Mesothelial cell of epicardium (in vitro differentiated cells): ENCODE measurements around the gene ALDOA. TPM values are rescaled to one million over a fixed set of nuclear protein-coding genes. Genes with fewer than 3 reads are reported as not detected.

Experiments
- DNase-seq, 2 experiments: peaks; one replicate each; pipeline ENCODE4 v3.0.0; 2021; ENCODE audit warnings: low spot score in 2 of 2; ENCODE audit not compliant: unreplicated experiment in 2 of 2
- H3K27ac Mint-ChIP-seq: 2 replicates; pipeline ENCODE4 v1.8.0; 2021; ENCODE audit warnings: mixed read lengths
- H3K27me3 Mint-ChIP-seq: 2 replicates; pipeline ENCODE4 v1.8.0; 2021; ENCODE audit warnings: low read depth, mixed read lengths
- H3K36me3 Mint-ChIP-seq: 2 replicates; pipeline ENCODE4 v1.8.0; 2021; ENCODE audit warnings: mixed read lengths
- H3K4me1 Mint-ChIP-seq: 2 replicates; pipeline ENCODE4 v1.8.0; 2021; ENCODE audit warnings: mixed read lengths
- H3K4me3 Mint-ChIP-seq: 2 replicates; pipeline ENCODE4 v1.8.0; 2021; ENCODE audit warnings: mild to moderate bottlenecking, moderate library complexity, mixed read lengths
- H3K9me3 Mint-ChIP-seq: 2 replicates; pipeline ENCODE4 v1.8.0; 2021; ENCODE audit warnings: mixed read lengths
- total RNA-seq: library from RNA; stranded (reverse); gene quantifications from 3 replicates; pipeline ENCODE4 v1.2.1, GENCODE V29; 2021
- TF ChIP-seq, protein P1 (sequence below): fragments of 200-600 bp; sonication (generic); IDR thresholded peaks from one replicate; pipeline ENCODE4 v1.5.0; 2021; ENCODE audit warnings: antibody characterized with exemption; ENCODE audit not compliant: unreplicated experiment

Gene ALDOA
- total RNA-seq, 1 donor from 2014 or later: 618 TPM

DNA sequence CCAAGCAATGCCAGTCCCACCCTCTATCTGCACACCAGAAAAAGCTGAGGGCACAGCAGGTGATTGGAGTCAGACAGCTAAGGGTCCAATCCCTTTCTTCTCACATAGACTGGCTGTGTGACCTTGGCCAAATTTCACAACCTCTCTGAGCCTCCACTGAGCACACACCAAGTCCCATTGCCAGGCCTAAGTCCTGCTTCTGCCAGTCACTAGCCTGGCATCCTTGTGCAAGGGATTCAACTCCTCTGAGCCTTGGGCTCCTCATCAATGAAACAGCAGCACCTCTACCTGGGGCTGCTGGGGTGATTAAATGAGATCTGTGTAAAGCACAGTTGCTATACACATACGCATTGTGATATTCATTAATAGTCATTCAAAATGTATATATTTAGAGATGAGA lies 19.0 kb upstream of the ALDOA start:
- Mint-ChIP-seq H3K4me1 (no peaks in the 10 kb centered on the region), H3K36me3 (no peaks in the 10 kb centered on the region), H3K27me3 (peaks cover 4% of the 10 kb centered on the region), H3K9me3 (no peaks in the 10 kb centered on the region), H3K4me3 (no peak overlapping the region), H3K27ac (no peak overlapping the region)
- TF ChIP-seq, protein P1, sequence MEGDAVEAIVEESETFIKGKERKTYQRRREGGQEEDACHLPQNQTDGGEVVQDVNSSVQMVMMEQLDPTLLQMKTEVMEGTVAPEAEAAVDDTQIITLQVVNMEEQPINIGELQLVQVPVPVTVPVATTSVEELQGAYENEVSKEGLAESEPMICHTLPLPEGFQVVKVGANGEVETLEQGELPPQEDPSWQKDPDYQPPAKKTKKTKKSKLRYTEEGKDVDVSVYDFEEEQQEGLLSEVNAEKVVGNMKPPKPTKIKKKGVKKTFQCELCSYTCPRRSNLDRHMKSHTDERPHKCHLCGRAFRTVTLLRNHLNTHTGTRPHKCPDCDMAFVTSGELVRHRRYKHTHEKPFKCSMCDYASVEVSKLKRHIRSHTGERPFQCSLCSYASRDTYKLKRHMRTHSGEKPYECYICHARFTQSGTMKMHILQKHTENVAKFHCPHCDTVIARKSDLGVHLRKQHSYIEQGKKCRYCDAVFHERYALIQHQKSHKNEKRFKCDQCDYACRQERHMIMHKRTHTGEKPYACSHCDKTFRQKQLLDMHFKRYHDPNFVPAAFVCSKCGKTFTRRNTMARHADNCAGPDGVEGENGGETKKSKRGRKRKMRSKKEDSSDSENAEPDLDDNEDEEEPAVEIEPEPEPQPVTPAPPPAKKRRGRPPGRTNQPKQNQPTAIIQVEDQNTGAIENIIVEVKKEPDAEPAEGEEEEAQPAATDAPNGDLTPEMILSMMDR: no peak
- DNase-seq: no peak

DNA sequence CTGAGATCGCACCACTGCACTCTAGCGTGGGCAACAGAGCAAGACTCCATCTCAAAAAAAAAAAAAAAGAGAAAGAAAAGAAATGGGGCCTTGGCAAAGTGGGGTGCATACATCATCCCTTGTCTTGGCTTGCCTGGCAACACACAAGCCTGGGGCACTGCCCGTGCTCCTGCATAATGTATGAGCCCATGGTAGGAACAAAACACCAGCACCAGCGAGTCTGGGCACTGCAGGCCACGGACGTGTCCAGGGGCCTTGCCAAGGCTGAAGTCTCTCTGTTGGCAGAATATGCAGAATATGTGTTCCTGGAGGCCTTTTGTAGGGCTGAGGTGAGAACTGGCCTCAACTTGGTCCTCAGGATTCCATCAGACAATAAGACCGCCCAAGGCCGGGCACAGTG lies 15.7 kb upstream of the ALDOA start:
- peaks cover 14% of the 10 kb centered on the region for H3K4me1 Mint-ChIP-seq
- no peaks in the 10 kb centered on the region for H3K9me3 Mint-ChIP-seq
- H3K27me3 Mint-ChIP-seq: peaks cover 2% of the 10 kb centered on the region
- no peak overlapping the region for H3K4me3 Mint-ChIP-seq
- TF ChIP-seq, protein P1: no peak
- no peak for DNase-seq
- H3K36me3 Mint-ChIP-seq: no peaks in the 10 kb centered on the region
- no peak overlapping the region for H3K27ac Mint-ChIP-seq

DNA sequence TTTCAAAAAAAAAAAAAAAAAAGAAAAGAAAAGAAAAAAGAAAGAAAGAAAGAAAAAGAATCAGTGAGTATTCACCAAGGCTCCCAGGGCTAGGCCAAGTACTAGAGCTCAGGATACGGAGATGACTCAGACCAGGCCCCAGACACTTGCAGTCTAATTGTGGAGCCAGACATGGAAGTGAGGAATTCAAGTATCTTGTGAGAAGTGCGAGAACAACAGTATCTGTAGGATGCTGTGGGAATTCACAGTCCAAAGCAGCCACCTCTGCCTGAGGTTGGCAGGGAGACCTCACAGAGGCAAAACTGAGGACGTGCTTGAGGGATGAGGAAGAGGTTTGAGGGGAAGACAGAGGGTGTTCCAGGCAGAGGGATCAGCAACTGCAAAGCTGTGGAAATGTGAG lies 14.0 kb upstream of the ALDOA start:
- Mint-ChIP-seq H3K4me3 (peak overlapping the region; percentile 59), H3K27ac (peak overlapping the region; percentile 75), H3K36me3 (no peaks in the 10 kb centered on the region), H3K9me3 (no peaks in the 10 kb centered on the region), H3K4me1 (peaks cover 17% of the 10 kb centered on the region), H3K27me3 (no peaks in the 10 kb centered on the region)
- TF ChIP-seq, protein P1: no peak
- no peak for DNase-seq

DNA sequence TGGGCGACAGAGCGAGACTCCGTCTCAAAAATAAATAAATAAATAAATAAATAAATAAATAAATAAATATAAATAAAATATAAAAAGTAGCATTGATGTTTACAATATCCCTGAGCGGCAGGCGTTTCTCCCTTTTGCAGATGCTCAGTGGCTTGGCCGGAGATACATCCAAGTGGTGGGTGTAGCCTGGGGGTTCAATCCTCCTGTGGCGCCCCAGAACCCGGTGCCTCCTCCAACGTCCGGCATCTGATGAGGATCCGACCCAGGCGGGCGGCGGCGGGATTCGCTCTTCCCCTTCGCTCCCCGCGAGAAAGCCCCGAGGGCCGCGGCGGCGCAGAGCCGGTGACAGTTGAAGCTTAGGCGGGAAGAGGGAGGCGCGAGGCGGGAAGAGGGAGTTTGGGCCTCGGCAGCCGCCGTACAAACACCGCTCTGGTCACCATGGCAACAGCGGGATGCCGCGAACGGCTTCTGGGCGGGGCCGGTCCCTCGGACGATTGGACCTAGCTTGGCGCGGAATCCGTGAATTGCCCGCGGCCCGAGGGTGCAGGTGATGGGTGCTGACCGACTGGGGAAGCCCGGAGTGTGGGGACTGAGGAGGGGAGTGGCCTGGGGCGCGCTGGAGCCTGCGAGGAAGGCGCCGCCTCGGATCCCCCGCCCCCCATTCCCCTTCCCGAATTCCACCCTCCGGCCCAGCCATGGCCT lies 12.7 kb upstream of the ALDOA start:
- Mint-ChIP-seq H3K27ac (peak overlapping the region; percentile 79), H3K36me3 (no peaks in the 10 kb centered on the region), H3K4me3 (peak overlapping the region; percentile 85), H3K9me3 (no peaks in the 10 kb centered on the region), H3K27me3 (no peaks in the 10 kb centered on the region), H3K4me1 (peaks cover 17% of the 10 kb centered on the region)
- peak; percentile 84 to 93 for DNase-seq
- TF ChIP-seq, protein P1: no peak

DNA sequence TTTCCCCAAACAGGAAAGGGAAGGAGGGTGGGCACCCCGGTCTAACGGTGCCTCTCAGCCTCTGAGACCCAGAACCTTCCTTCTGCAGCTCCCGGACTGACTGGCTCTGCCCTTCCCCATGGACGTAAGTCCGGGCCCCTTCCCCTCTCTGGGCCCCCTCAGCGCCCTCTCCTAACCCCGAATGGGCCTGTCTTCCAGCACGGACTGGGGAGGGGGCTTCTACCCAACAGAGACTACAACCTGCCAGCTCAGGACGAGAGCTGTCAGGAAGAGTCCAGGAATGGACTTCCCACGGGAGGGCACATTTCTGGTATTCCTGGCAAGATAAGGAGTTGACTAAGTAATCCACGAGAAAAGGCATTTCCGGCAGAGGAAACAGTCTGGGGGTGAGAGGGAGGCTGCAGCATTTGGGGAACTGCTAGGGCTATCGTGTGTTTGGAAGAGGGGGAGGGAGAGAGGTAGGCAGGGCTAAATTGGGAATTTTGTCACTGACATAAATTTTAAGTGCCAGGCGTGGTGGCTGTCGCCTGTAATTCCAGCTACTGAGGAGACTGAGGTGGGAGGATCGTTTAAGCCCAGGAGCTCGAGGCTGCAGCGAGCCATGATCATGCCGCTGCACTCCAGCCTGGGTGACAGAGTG lies 12.1 kb upstream of the ALDOA start:
- Mint-ChIP-seq H3K27ac (peak overlapping the region; percentile 92), H3K27me3 (no peaks in the 10 kb centered on the region), H3K36me3 (no peaks in the 10 kb centered on the region), H3K4me3 (peak overlapping the region; percentile 85), H3K9me3 (no peaks in the 10 kb centered on the region), H3K4me1 (peaks cover 17% of the 10 kb centered on the region)
- DNase-seq: no peak
- TF ChIP-seq, protein P1: no peak
